ENCODE results near the gene OBP2A.

Gene OBP2A

GRCh38 chr9:135570456-135570855, 24.5 kb downstream of the OBP2A start:
- no peak overlapping the region for H3K4me3 ChIP-seq
- TF ChIP-seq CTCF (IDR thresholded peaks at IDR 0.05): no peak
- DNase-seq (ENCODE audit: low spot score): no peak

DNA sequence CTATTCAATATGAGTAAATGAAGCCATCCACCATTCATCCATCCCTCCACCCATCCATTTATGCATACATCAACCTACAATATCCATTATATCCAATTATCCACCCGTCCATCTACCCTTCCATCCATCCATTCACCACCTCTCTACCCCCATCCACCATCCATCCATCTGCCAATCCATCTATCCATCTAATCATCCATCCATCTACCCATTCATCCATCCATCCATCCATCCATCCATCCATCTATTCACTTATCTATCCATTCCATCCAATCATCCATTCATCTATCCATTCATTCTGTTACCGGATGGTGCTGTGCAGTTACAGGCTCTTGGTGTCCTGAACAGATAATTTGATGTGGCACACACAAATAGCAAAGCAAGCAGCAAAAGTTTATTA, 26.3 kb downstream of the OBP2A start:
- Histone ChIP-seq H3K27ac (no peak overlapping the region), H3K4me3 (no peak overlapping the region)
- no peak for DNase-seq (ENCODE audit: low spot score)
- TF ChIP-seq CTCF (IDR thresholded peaks at IDR 0.05): no peak

More at GRCh38 chr9:135570456-135570855, 24.5 kb downstream of the OBP2A start:
- H3K27ac ChIP-seq: no peak overlapping the region

- no peak for DNase-seq (ENCODE audit: low spot score)
- H3K4me3 ChIP-seq: no peak overlapping the region
- no peak for TF ChIP-seq CTCF (IDR thresholded peaks at IDR 0.05)
- no peak overlapping the region for H3K27ac ChIP-seq
Measured at GRCh38 chr9:135573124-135573523, 27.2 kb downstream of the OBP2A start.

DNA sequence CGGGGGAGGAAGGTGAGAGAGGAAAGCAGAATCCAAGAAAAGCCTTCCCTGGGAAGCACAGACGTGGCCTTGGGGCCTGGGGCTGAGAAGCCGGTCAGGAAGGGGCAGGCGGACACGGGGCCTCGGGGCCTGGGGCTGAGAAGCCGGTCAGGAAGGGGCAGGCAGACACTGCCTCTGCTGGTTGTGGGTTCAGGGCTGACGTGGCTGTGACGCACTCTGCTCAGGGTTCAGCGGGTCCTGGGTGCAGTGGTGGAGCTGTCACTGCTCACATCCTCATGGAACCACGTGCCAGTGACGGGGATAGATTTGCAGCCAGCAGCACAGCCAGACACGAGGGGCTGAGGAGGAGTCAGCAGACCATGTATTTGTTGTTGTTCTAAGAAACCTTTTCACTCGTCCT, 28.4 kb downstream of the OBP2A start:
- DNase-seq (ENCODE audit: low spot score): no peak
- no peak for TF ChIP-seq CTCF (IDR thresholded peaks at IDR 0.05)
- no peak overlapping the region for H3K27ac ChIP-seq
- H3K4me3 ChIP-seq: no peak overlapping the region

DNA sequence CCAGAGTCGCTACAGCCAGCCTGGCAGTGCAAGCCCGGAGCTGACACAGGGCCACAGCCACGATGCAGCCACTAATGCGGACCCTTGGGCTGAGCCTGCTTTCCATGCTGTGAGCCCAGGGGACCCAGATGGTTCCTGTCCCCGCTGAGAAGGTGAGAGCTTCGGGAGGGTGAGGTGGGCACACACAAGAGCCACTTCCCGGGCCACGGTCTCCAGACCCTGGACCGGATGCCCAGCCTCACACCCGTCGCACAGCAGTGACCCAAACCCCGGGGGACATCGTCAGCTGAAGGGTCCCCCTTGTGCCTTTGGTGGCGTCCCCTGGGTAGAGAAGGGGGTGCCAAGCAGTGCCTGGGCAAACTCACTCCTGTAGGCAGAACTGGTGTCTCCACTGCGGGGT, 29.0 kb downstream of the OBP2A start:
- no peak overlapping the region for H3K4me3 ChIP-seq
- TF ChIP-seq CTCF (IDR thresholded peaks at IDR 0.05): no peak
- H3K27ac ChIP-seq: no peak overlapping the region
- DNase-seq (ENCODE audit: low spot score): no peak

- TF ChIP-seq CTCF (IDR thresholded peaks at IDR 0.05): no peak
- no peak for DNase-seq (ENCODE audit: low spot score)
Measured at GRCh38 chr9:135575995-135576631, 30.2 kb downstream of the OBP2A start.

DNA sequence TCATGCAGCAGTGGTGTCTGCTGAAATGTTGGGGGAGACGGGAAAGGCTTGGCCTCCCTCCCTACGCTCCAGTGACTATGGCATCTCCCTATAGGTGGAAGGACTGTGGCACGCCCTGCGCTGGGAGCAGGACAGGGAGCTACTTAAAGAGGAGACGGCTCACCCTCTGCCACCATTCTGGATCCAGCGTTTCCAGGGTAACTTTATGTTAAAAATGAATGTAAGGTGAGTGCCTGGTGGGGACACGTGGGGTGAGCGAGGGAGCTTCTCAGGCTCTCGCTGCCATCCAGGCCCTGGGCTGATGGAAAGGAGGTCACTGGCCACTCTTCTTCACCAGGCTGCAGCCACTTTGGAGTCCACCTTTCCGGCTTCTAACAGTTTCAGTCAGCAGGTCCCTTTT, 31.3 kb downstream of the OBP2A start:
- Histone ChIP-seq H3K27ac (no peak overlapping the region), H3K4me3 (no peak overlapping the region)
- DNase-seq (ENCODE audit: low spot score): no peak
- TF ChIP-seq CTCF (IDR thresholded peaks at IDR 0.05): no peak

More at GRCh38 chr9:135575995-135576631, 30.2 kb downstream of the OBP2A start:
- no peak overlapping the region for H3K4me3 ChIP-seq
- H3K27ac ChIP-seq: no peak overlapping the region

Data from coronary artery (tissue), 2 donors.